WERI-Rb-1 (cell line): ENCODE measurements around the gene TUBB1.

Experiments
- DNase-seq: peaks from one replicate; pipeline ENCODE4 v3.0.0-alpha.2; 2020
- H3K27ac ChIP-seq: fragments of 250-450 bp; sonication (Bioruptor Pico); 2 replicates; pipeline ENCODE4 v1.5.1; 2020; ENCODE audit warnings: mild to moderate bottlenecking, moderate library complexity
- H3K27me3 ChIP-seq: fragments of 250-450 bp; sonication (Bioruptor Pico); 2 replicates; pipeline ENCODE4 v1.5.1; 2021; ENCODE audit warnings: mild to moderate bottlenecking, low read depth, moderate library complexity; ENCODE audit not compliant: insufficient read depth, severe bottlenecking
- H3K36me3 ChIP-seq: fragments of 250-450 bp; sonication (Bioruptor Pico); 2 replicates; pipeline ENCODE4 v1.5.1; 2020; ENCODE audit warnings: mild to moderate bottlenecking, moderate library complexity
- H3K4me3 ChIP-seq: 2 replicates; pipeline ENCODE4 v1.5.1; 2011; ENCODE audit warnings: low read depth, mild to moderate bottlenecking, control low read depth, low read length
- H3K9me3 ChIP-seq: fragments of 250-450 bp; sonication (Bioruptor Pico); 2 replicates; pipeline ENCODE4 v1.5.1; 2021; ENCODE audit warnings: mild to moderate bottlenecking, moderate library complexity; ENCODE audit not compliant: severe bottlenecking
- CTCF ChIP-seq: IDR thresholded peaks from 2 replicates; pipeline ENCODE4 v1.5.1; 2011; ENCODE audit warnings: low read depth, mild to moderate bottlenecking, control low read depth, inconsistent platforms, low read length

TUBB1 gene

DNA sequence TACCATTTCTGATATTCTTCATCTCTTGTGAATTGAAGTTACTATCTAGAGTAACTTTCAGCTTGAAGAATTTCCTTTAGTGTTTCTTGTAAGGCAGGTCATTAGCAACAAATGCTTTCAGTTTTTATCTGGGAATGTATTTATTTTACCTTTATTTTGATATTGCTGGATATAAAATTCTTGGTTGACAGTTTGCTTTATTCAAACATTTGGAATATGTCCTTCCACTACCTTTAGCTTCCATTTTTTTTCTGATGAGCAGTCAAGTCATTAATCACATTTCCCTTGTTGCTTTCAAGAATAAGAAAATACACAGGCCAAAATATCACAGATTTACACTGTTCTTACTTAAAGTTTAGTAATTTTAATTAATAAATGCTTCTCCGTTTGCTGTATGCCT lies 43.9 kb upstream of the TUBB1 start:
- Histone ChIP-seq H3K27ac (no peak overlapping the region), H3K4me3 (no peak overlapping the region), H3K36me3 (no peaks in the 10 kb centered on the region), H3K9me3 (peaks cover 4% of the 10 kb centered on the region), H3K27me3 (no peaks in the 10 kb centered on the region)
- TF ChIP-seq CTCF, result no peak
- no peak for DNase-seq

- TF ChIP-seq CTCF, result no peak
- Histone ChIP-seq H3K27me3 (no peaks in the 10 kb centered on the region), H3K27ac (no peak overlapping the region), H3K36me3 (no peaks in the 10 kb centered on the region), H3K4me3 (no peak overlapping the region), H3K9me3 (peaks cover 9% of the 10 kb centered on the region)
- DNase-seq, result no peak
Measured at GRCh38 chr20:58976061-58976730, 43.0 kb upstream of the TUBB1 start.

DNA sequence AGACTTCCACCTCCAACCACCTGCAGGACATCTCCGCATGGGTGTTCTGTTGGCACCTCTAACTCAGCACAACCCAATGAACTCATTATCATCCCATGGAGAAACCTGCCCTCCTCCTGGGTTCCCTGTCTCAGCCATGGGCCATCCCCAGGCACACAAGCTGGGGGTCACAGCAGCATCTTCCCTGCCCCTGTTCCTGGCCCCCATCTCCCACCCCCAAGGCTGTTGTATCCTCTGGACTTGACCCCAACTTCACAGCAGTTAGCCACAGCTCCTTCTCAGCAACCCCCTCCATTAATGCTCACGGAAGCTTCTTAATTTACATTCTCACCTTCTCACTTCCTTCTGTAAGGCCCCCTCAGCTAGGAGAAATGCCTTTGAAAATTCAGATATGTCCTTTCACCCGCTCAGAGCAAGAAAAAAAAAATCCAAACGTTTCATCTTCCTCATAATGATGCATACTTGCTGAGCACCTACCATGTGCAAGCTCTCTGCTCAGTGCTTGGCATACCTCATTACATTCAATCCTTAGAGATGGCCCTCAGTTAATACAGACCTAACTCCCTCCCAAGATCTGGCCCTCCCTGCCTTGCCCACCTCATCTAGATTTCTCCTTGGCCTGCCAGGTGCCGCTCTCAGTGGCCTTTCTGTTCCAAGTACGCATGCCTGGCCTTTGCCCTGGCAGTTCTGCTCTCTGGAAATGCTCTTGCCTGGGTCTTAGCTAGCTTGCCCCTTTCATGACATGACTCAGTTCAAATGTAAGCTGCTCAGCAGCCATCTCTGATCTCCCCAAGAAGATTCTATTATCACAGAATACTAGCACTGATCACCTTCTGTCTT lies 40.7 kb upstream of the TUBB1 start:
- DNase-seq, result peak; percentile 47
- Histone ChIP-seq H3K9me3 (peaks cover 9% of the 10 kb centered on the region), H3K27me3 (no peaks in the 10 kb centered on the region), H3K4me3 (no peak overlapping the region), H3K27ac (no peak overlapping the region), H3K36me3 (0 out of 2 replicates have a peak, but pooled peaks cover 2% of the 10 kb centered on the region)
- no peak for TF ChIP-seq CTCF

GRCh38 chr20:58980711-58981627 lies 38.3 kb upstream of the TUBB1 start, which contains the start of gene NELFCD:
TSS of gene NELFCD (plus strand) at chr20:58981256. CDS start at chr20:58981310, 54 bp downstream.
- TF ChIP-seq CTCF, result no peak
- H3K36me3 ChIP-seq, result peaks cover 9% of the 10 kb centered on the region
- peaks cover 9% of the 10 kb centered on the region for H3K9me3 ChIP-seq
- no peaks in the 10 kb centered on the region for H3K27me3 ChIP-seq
- H3K27ac ChIP-seq, result peak within 1 kb of the TSS; percentile 96
- peak; percentile 88 for DNase-seq
- peak within 1 kb of the TSS; percentile 81 for H3K4me3 ChIP-seq

- peak overlapping the region; percentile 81 for H3K4me3 ChIP-seq
- TF ChIP-seq CTCF, result no peak
- H3K27me3 ChIP-seq, result no peaks in the 10 kb centered on the region
- H3K27ac ChIP-seq, result peak overlapping the region; percentile 96
- DNase-seq, result no peak
- peaks cover 6% of the 10 kb centered on the region for H3K9me3 ChIP-seq
- peaks cover 16% of the 10 kb centered on the region for H3K36me3 ChIP-seq
Measured at GRCh38 chr20:58981628-58982364, 37.4 kb upstream of the TUBB1 start.
